Omental fat pad (tissue), 4 donors: ENCODE results near the gene PXDN. TPM values are rescaled to one million over a fixed set of nuclear protein-coding genes. Genes with fewer than 3 reads are reported as not detected.
"Not testable (repeated sequence)": the region's sequence is repeated elsewhere in the genome, so short reads cannot be mapped to it uniquely, and the experiment has no call there.

Experiments used
- ATAC-seq: fragments of 150-250 bp; one replicate; pipeline ENCODE4 v1.9.1; 2016; ENCODE audit warnings: mild to moderate bottlenecking, moderate library complexity; ENCODE audit not compliant: low FRiP score
- DNase-seq: peaks from one replicate; pipeline ENCODE4 v3.0.0-alpha.2; 2019; ENCODE audit warnings: low spot score
- total RNA-seq, 4 donors: library from RNA; depleted of rRNA; stranded (reverse); fragments of >200 nt; gene quantifications; one replicate each; pipeline ENCODE4 v1.1.0, GENCODE V29; 2016
- TF ChIP-seq, protein P1 (sequence below), 3 donors: fragments of 450-650 bp; IDR thresholded peaks; one replicate each; pipeline ENCODE4 v1.5.1; 2016 to 2017; ENCODE audit warnings: antibody characterized with exemption in 3 of 3, mild to moderate bottlenecking in 3 of 3, moderate library complexity in 2 of 3

Gene PXDN
- total RNA-seq, 4 donors from 2014 or later: 81.2 to 228 (median 112) TPM

DNA sequence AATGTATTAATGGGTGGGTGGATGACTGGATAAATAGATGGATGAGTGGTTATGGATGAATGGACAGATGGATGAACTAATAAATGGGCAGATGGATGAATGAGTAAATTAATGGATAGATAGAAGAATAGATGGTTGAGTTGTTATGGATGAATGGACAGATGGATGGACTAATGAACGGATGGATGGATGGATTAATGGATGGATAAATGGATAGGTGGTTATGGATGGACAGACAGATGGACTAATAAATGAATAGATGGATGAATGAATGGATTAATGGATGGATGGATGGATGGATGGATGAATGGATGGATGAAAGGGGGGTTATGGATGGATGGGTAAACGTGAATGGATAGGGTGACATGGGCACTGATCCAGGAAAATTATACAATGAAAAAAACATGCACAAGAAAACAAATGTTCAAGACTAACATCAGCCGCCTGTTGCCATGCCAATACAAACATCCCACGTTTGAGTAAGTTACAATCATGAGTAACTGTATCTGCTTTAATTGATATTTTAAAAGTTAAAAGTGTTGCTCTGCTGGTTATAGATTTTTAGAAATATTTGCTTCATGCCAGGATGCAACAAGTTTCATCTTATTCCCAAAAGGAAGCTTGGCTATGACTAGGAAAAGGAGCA is 20.8 kb downstream of the PXDN start:
- DNase-seq (no peak), ATAC-seq (no peak)
- TF ChIP-seq, protein P1, sequence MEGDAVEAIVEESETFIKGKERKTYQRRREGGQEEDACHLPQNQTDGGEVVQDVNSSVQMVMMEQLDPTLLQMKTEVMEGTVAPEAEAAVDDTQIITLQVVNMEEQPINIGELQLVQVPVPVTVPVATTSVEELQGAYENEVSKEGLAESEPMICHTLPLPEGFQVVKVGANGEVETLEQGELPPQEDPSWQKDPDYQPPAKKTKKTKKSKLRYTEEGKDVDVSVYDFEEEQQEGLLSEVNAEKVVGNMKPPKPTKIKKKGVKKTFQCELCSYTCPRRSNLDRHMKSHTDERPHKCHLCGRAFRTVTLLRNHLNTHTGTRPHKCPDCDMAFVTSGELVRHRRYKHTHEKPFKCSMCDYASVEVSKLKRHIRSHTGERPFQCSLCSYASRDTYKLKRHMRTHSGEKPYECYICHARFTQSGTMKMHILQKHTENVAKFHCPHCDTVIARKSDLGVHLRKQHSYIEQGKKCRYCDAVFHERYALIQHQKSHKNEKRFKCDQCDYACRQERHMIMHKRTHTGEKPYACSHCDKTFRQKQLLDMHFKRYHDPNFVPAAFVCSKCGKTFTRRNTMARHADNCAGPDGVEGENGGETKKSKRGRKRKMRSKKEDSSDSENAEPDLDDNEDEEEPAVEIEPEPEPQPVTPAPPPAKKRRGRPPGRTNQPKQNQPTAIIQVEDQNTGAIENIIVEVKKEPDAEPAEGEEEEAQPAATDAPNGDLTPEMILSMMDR (IDR thresholded peaks at IDR 0.05): no peak

DNA sequence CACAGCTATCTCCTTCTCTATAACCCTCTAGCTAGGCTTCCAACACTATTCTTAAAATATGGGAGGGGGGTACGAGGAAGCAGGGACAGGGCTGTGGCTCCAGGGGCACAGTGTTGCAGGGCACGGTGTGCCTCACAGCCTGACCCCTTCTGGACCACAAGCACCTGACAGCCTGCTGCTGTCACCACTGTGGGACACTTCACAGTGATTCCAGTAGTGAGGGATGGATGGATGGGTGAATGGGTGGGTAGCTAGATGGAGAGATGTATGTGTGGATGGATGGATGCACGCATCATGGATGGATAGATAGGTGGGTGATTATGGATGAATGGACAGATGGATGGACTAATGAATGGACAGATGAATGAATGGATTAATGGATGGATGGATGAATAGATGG is 21.6 kb downstream of the PXDN start:
- TF ChIP-seq, protein P1 (IDR thresholded peaks at IDR 0.05): no peak
- DNase-seq (no peak), ATAC-seq (no peak)

DNA sequence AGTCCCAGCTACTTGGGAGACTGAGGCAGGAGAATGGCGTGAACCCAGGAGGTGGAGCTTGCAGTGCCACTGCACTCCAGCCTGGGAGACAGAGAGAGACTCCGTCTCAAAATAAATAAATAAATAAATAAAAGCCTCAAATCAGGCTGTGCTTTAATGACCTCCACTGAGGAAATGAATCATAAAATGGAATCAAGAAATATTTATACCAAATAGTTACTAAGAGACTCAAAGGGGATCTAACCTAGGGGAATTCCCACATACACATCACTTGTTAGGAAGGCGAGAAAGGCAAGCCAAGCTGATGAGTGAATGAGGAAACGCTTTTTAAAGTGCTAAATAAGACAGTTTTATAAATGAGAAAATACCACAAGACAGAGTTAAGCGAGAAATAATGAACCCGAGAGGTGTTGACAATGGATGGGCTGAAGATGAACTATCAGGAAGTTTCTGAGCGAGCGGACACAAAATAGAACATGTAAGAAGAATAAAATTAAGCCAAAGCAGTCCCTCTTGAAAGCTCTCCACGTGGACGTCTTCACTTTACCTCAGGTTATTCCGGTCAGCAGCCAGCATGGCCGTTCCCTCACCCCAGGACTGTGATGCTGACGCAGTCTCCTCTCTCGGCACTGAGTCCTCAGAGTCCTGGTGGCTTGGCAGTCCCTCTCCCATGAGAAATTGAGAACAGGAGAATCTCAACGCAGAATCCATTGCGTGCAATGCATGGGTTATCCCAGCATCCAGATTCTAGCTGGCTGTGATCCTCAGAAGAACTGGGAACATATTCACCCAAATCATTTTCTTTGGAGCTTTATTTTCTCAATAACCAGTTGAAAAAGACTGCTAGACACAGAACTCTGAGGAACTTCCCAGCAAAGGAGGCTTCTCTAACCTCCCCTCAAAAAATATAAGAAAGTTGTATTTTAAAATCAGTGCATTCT is 22.3 kb downstream of the PXDN start:
- DNase-seq (peak; percentile 10), ATAC-seq (peak; percentile 79)
- TF ChIP-seq, protein P1 (IDR thresholded peaks at IDR 0.05): no peak

DNA sequence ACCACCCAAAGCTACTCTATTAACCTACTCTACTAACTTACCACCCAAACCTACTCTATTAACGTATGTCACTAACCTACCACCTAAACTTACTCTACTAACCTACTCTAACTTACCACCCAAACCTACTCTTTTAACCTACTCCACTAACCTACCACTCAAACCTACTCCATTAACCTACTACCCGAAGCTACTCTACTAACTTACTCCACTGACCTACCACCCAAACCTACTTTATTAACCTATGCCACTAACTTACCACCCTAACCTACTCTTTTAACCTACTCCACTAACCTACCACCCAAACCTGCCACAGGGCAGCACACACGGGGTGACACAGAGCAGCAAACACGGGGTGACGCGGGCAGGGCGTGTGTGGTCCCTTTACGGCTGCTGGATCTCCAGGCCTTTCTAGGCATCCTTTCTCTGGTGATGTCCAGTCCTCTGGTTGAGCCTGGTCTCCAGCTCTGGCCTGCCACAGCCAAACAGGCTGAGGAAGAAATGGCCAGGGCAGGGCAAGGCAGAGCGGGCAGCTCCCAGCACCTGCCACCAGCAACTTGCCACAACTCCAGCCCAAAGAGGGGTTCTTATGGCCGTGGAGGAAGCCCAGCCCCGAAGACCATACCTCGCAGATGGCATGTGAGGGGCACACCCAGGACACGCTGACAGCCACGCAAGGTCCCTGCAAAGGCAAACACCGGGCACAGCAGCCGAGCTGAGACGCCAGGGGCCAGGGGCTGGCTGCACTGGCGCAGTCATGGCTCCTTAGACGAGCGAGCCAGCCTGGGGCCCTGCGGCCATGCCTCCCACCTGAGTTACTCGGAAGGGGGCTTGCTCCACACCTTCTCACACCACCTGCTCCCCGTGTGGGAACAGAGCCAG is 25.7 kb downstream of the PXDN start:
- TF ChIP-seq, protein P1 (IDR thresholded peaks at IDR 0.05): no peak
- no peak for DNase-seq

DNA sequence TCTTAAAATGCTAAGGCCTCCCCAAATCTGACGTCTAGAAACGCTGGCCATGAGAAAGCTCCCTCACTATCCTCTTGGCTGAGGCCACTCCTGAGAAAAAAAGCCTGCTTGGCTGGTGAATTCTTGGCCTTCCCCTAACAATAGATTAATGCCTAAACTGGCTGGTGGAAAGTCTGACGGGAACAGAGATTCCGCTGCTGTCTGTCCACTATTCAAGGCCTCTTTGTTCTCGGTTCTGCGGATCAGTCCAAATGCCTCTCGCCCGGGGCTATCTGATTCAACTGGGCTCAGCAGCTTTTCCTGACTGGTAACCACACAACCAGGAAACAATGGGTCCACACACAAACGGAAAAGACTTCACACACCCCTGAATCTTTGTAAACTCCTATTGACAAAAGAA is 27.2 kb downstream of the PXDN start:
- TF ChIP-seq, protein P1 (IDR thresholded peaks at IDR 0.05): no peak
- DNase-seq: peak; percentile 22
- ATAC-seq: peak; percentile 30

More for the DNA sequence above, 25.7 kb downstream of the PXDN start:
- ATAC-seq: no peak

DNA sequence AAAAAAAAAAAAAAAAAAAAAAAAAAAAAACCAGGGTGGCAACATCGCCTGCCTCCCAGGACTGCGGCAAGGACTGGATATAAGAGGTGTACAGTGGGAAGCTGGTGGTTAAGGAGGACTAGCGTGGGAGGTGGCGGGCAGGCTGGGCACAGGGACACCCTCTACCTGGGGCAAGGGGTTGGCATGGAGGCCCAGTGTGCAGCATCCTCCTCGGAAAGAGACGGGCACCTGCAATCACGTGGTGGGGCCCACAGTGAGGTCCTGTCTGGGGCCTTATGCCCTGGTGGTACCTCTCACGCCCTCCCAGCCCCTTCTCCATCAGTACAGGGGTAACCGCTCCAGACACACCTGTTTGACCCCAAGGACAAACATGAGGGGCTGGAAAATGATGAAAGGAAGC is 27.9 kb downstream of the PXDN start:
- TF ChIP-seq, protein P1 (IDR thresholded peaks at IDR 0.05): no peak
- DNase-seq: no peak
- no peak for ATAC-seq

DNA sequence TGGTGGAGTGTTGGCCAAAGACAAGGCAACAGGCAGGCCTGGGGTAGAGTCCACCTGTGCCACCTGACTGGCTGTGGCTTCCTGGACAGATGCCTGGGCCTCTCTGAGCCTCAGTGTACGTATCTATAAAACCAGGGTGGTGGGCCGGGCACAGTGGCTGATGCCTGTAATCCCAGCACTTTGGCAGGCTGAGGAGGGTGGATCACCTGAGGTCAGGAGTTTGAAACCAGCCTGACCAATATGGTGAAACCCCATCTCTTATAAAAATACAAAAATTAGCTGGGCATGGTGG is 28.4 kb downstream of the PXDN start:
- not testable (repeated sequence) for DNase-seq, ATAC-seq
